ENCODE data around the gene BRD7. TPM values are rescaled to one million over a fixed set of nuclear protein-coding genes. Genes with fewer than 3 reads are reported as not detected.

Gene BRD7
- total and polyA plus RNA-seq, 2 of the 13 experiments (the other 11 are each of a cell fraction or from before 2014, with no cell fraction given): 82.3 to 149 TPM

DNA sequence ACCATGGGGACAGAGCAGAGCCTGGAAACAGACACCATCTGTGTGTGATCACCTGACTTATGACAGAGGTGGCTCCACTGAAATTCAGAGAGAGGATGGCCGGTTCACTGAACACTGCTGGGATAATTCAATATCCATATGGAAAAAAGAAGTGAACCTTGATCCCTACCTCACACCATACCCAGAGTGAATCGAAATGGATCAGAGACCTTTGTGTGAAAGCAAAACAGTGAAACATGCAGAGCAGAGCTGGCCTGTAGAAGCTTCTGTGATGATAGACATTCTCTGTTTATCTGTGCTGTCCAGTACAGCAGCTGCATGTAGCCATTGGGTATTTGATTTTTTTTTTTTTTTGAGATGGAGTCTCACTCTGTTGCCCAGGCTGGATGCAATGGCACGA is 82.1 kb downstream of the BRD7 start:
- in situ Hi-C loops (cut with HindIII; ENCODE audit: extremely low pct_ligation_motif_present, low pct_unique_long_range_greater_than_20kb) (no loop called here), intact Hi-C loops (cut with micrococcal nuclease; ENCODE audit: unreplicated experiment) (no loop called here)
- Histone ChIP-seq H4K20me1 (ENCODE audit: insufficient read depth, low read length) (no peaks in the 10 kb centered on the region), H3K4me1 (ENCODE audit: insufficient read depth, low read length) (peaks cover 63% of the 10 kb centered on the region), H3K36me3 (replicated peaks in 1 of 2; ENCODE audit: control insufficient read depth in 1 of 2, insufficient read depth in 2 of 2, low read length in 2 of 2) (no peaks in the 10 kb centered on the region), H3K9me3 (ENCODE audit: low read length) (no peaks in the 10 kb centered on the region), H3K27me3 (ENCODE audit: control insufficient read depth in 1 of 2, insufficient read depth in 2 of 2, low read length in 2 of 2) (no peaks in the 10 kb centered on the region; a peak in 1 of 5 replicates), H2AFZ (ENCODE audit: low read length) (no peak overlapping the region), H3K27ac (ENCODE audit: extremely low read length, insufficient read depth, low read length) (no peak overlapping the region), H3K4me3 (replicated peaks in 1 of 3; ENCODE audit: insufficient read depth in 1 of 3, low read depth in 2 of 3, low read length in 3 of 3) (no peak overlapping the region), H3K79me2 (ENCODE audit: insufficient read depth, low read length) (no peaks in the 10 kb centered on the region), H3K9ac (ENCODE audit: insufficient read depth, low read depth, low read length) (no peak overlapping the region), H3K4me2 (ENCODE audit: low read depth, low read length) (no peak overlapping the region)
- 88% methylated on average over 3 of the region's 3 CpGs for WGBS (ENCODE audit: low lambda C conversion rate)
- FAIRE-seq: no peak
- DNase-seq (ENCODE audit: low spot score): no peak
- ChIA-PET CTCF (ENCODE audit: low intra/inter-chr PET ratio, low total read pairs) (no interaction called here), POLR2A (interaction anchor here (0.6 kb wide), 1 partner anchor 9 kb away, joined by 3 read pairs; no protein-coding TSS in a partner anchor)
- no peak for TF ChIP-seq AKAP8 (CRISPR knock-in tag; IDR thresholded peaks at IDR 0.05)
- no peak for TF ChIP-seq PHF8 (CRISPR knock-in tag; IDR thresholded peaks at IDR 0.05)
- TF ChIP-seq ZNF10 (CRISPR knock-in tag; IDR thresholded peaks at IDR 0.05; ENCODE audit: borderline replicate concordance, low read depth): peak; percentile 99
- BruUV-seq (replicated peaks): no TSS peak
- no peak for ATAC-seq

DNA sequence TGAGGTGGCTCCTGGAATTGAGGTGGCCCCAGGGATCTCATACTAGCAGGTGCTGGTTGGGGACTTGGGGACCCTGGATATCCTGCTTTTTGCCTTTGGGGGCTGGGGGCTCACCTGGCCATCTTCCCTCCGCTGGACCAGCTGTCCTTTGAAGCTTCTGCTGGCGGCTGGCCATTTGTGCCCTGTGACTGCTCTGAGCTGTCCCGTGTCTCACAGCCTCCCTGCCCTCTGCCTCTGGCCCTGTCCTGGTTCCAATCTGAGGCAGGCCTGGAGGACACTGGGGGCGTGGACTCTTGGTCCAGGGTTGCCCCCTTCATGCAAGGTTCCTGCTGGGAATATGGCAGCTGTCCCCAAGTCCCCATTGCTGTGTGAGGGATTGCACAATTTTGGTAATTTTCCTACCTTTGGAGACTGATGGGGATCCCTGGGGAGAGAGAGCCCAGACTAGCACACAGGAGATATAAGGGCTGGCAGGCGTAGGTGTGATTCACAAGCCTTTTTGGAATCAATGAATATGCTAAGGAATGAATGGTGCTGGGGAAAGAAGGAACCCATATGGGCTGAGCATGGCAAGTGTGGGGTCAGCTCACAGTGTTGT is 83.3 kb downstream of the BRD7 start:
- no peaks in the 10 kb centered on the region for H3K36me3 ChIP-seq (replicated peaks in 1 of 2; ENCODE audit: control insufficient read depth in 1 of 2, insufficient read depth in 2 of 2, low read length in 2 of 2)
- intact Hi-C loops (cut with micrococcal nuclease; ENCODE audit: unreplicated experiment) (no loop called here), in situ Hi-C loops (cut with HindIII; ENCODE audit: extremely low pct_ligation_motif_present, low pct_unique_long_range_greater_than_20kb) (no loop called here)
- no peak overlapping the region for H3K9ac ChIP-seq (ENCODE audit: insufficient read depth, low read depth, low read length)
- 21% methylated on average over 5 of the region's 5 CpGs for WGBS (ENCODE audit: low lambda C conversion rate)
- BruUV-seq (replicated peaks): no TSS peak
- no peak for FAIRE-seq
- peak overlapping the region; percentile 26; the same call in 1 of the 2 replicates for H3K4me2 ChIP-seq (ENCODE audit: low read depth, low read length)
- no peaks in the 10 kb centered on the region; a peak in 1 of 5 replicates for H3K27me3 ChIP-seq (ENCODE audit: control insufficient read depth in 1 of 2, insufficient read depth in 2 of 2, low read length in 2 of 2)
- 0 out of 3 replicates have a peak, but pooled peaks have one; percentile 2 for ATAC-seq
- DNase-seq (ENCODE audit: low spot score): no peak
- POLR2A ChIA-PET: no interaction called here
- no peaks in the 10 kb centered on the region for H3K9me3 ChIP-seq (ENCODE audit: low read length)
- H4K20me1 ChIP-seq (ENCODE audit: insufficient read depth, low read length): no peaks in the 10 kb centered on the region
- no peaks in the 10 kb centered on the region for H3K79me2 ChIP-seq (ENCODE audit: insufficient read depth, low read length)
- H3K4me3 ChIP-seq (replicated peaks in 1 of 3; ENCODE audit: insufficient read depth in 1 of 3, low read depth in 2 of 3, low read length in 3 of 3): no peak overlapping the region
- H3K27ac ChIP-seq (ENCODE audit: extremely low read length, insufficient read depth, low read length): no peak overlapping the region
- CTCF ChIA-PET (ENCODE audit: low intra/inter-chr PET ratio, low total read pairs): no interaction called here
- H3K4me1 ChIP-seq (ENCODE audit: insufficient read depth, low read length): peaks cover 54% of the 10 kb centered on the region
- H2AFZ ChIP-seq (ENCODE audit: low read length): no peak overlapping the region
- 0 out of 2 replicates have a peak, but pooled peaks have one; percentile 25 for TF ChIP-seq TARDBP (CRISPR knock-in tag; IDR thresholded peaks at IDR 0.05)
- no peak for TF ChIP-seq CHD2 (IDR thresholded peaks at IDR 0.05; ENCODE audit: low read depth, low read length)
- 0 out of 2 replicates have a peak, but pooled peaks have one; percentile 12 for TF ChIP-seq ZNF121 (CRISPR knock-in tag; IDR thresholded peaks at IDR 0.05)
- TF ChIP-seq, protein P1, sequence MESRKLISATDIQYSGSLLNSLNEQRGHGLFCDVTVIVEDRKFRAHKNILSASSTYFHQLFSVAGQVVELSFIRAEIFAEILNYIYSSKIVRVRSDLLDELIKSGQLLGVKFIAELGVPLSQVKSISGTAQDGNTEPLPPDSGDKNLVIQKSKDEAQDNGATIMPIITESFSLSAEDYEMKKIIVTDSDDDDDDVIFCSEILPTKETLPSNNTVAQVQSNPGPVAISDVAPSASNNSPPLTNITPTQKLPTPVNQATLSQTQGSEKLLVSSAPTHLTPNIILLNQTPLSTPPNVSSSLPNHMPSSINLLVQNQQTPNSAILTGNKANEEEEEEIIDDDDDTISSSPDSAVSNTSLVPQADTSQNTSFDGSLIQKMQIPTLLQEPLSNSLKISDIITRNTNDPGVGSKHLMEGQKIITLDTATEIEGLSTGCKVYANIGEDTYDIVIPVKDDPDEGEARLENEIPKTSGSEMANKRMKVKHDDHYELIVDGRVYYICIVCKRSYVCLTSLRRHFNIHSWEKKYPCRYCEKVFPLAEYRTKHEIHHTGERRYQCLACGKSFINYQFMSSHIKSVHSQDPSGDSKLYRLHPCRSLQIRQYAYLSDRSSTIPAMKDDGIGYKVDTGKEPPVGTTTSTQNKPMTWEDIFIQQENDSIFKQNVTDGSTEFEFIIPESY (CRISPR knock-in tag; IDR thresholded peaks at IDR 0.05): peak; percentile 20; the same call in 1 of the 2 replicates
- TF ChIP-seq ZNF737 (CRISPR knock-in tag; IDR thresholded peaks at IDR 0.05; ENCODE audit: borderline replicate concordance): no peak
- TF ChIP-seq ZNF768 (CRISPR knock-in tag; IDR thresholded peaks at IDR 0.05): peak; percentile 35; the same call in 1 of the 2 replicates
- TF ChIP-seq ZNF644 (CRISPR knock-in tag; IDR thresholded peaks at IDR 0.05; ENCODE audit: low read depth): peak; percentile 59; the same call in 1 of the 2 replicates
- peak; percentile 7; the same call in 1 of the 2 replicates for TF ChIP-seq FOSL2 (CRISPR knock-in tag; IDR thresholded peaks at IDR 0.05)
- TF ChIP-seq, protein P2, sequence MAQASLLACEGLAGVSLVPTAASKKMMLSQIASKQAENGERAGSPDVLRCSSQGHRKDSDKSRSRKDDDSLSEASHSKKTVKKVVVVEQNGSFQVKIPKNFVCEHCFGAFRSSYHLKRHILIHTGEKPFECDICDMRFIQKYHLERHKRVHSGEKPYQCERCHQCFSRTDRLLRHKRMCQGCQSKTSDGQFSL (CRISPR knock-in tag; IDR thresholded peaks at IDR 0.05): no peak
- TF ChIP-seq MED1 (CRISPR knock-in tag; IDR thresholded peaks at IDR 0.05): no peak
- TF ChIP-seq, protein P3, sequence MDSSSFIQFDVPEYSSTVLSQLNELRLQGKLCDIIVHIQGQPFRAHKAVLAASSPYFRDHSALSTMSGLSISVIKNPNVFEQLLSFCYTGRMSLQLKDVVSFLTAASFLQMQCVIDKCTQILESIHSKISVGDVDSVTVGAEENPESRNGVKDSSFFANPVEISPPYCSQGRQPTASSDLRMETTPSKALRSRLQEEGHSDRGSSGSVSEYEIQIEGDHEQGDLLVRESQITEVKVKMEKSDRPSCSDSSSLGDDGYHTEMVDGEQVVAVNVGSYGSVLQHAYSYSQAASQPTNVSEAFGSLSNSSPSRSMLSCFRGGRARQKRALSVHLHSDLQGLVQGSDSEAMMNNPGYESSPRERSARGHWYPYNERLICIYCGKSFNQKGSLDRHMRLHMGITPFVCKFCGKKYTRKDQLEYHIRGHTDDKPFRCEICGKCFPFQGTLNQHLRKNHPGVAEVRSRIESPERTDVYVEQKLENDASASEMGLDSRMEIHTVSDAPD (CRISPR knock-in tag; IDR thresholded peaks at IDR 0.05): peak; percentile 33; the same call in 1 of the 2 replicates
- TF ChIP-seq CEBPG (CRISPR knock-in tag; IDR thresholded peaks at IDR 0.05): peak; percentile 73
- no peak for TF ChIP-seq ZNF562 (CRISPR knock-in tag; IDR thresholded peaks at IDR 0.05; ENCODE audit: borderline replicate concordance)

Measured in HepG2 (cell line).